K562 (cell line): ENCODE measurements around the gene SNX33. TPM values are rescaled to one million over a fixed set of nuclear protein-coding genes. Genes with fewer than 3 reads are reported as not detected.

Source experiments
- ADNP ChIP-seq: fragments of 200-800 bp; sonication (Bioruptor generic); IDR thresholded peaks from 2 replicates; pipeline ENCODE4 v1.6.1; 2016; ENCODE audit warnings: missing genetic modification characterization, missing compliant biosample characterization
- ATF7 ChIP-seq: fragments of 450-650 bp; IDR thresholded peaks from 2 replicates; pipeline ENCODE4 v1.7.1; 2014; ENCODE audit warnings: mild to moderate bottlenecking, moderate library complexity
- ELF2 ChIP-seq: fragments of 250-450 bp; sonication (Bioruptor Pico); IDR thresholded peaks from 2 replicates; pipeline ENCODE4 v1.5.0; 2021; ENCODE audit warnings: mild to moderate bottlenecking
- ESRRA ChIP-seq: fragments of 450-650 bp; IDR thresholded peaks from 2 replicates; pipeline ENCODE4 v1.6.1; 2014; ENCODE audit warnings: low read depth, mild to moderate bottlenecking, moderate library complexity, borderline replicate concordance
- HDAC2 ChIP-seq: fragments of 450-650 bp; IDR thresholded peaks from 2 replicates; pipeline ENCODE4 v1.6.1; 2016; ENCODE audit warnings: mild to moderate bottlenecking
- HMG20B ChIP-seq: fragments of 250-450 bp; sonication (Bioruptor Pico); IDR thresholded peaks from 2 replicates; pipeline ENCODE4 v1.5.0; 2021; ENCODE audit warnings: mild to moderate bottlenecking
- HMGN3 ChIP-seq: IDR thresholded peaks from 2 replicates; pipeline ENCODE4 v1.6.1; 2011; ENCODE audit warnings: borderline replicate concordance, low read depth, mild to moderate bottlenecking, mixed read lengths, low read length; ENCODE audit not compliant: insufficient read length; ENCODE audit errors: extremely low read depth
- HNRNPL ChIP-seq: fragments of 200-400 bp; formaldehyde crosslinking; IDR thresholded peaks from 2 replicates; pipeline ENCODE4 v1.6.1; 2017; ENCODE audit warnings: low read depth, mild to moderate bottlenecking, low read length
- MEIS2 ChIP-seq: fragments of 450-650 bp; IDR thresholded peaks from 2 replicates; pipeline ENCODE4 v1.6.1; 2014; ENCODE audit warnings: mild to moderate bottlenecking; ENCODE audit not compliant: partially characterized antibody
- NFE2 ChIP-seq: IDR thresholded peaks from 2 replicates; pipeline ENCODE4 v1.6.1; 2014; ENCODE audit warnings: antibody characterized with exemption, low read depth
- NKRF ChIP-seq: fragments of 450-650 bp; IDR thresholded peaks from 2 replicates; pipeline ENCODE4 v1.6.1; 2016; ENCODE audit warnings: borderline replicate concordance
- OTX1 ChIP-seq: fragments of 450-650 bp; formaldehyde crosslinking; IDR thresholded peaks from 2 replicates; pipeline ENCODE4 v1.4.0; 2022; ENCODE audit warnings: mild to moderate bottlenecking
- SMAD1 ChIP-seq: fragments of 150-350 bp; IDR thresholded peaks from 2 replicates; pipeline ENCODE4 v1.6.1; 2014; ENCODE audit warnings: low read length, low read depth; ENCODE audit not compliant: partially characterized antibody
- SPI1 ChIP-seq: IDR thresholded peaks from 2 replicates; pipeline ENCODE4 v1.6.1; 2011; ENCODE audit warnings: low read depth, low read length, control low read depth, borderline replicate concordance
- TAF1 ChIP-seq: IDR thresholded peaks from 2 replicates; pipeline ENCODE4 v1.6.1; 2011; ENCODE audit warnings: mild to moderate bottlenecking, low read length, moderate library complexity; ENCODE audit not compliant: insufficient read depth, control insufficient read depth, severe bottlenecking; ENCODE audit errors: extremely low read depth
- TFE3 ChIP-seq: fragments of 450-650 bp; formaldehyde crosslinking; IDR thresholded peaks from 2 replicates; pipeline ENCODE4 v1.4.0; 2020; ENCODE audit warnings: mild to moderate bottlenecking, mixed read lengths
- UBTF ChIP-seq, 2 experiments: IDR thresholded peaks; 2 replicates each; pipeline ENCODE4 v1.6.1; 2012; ENCODE audit warnings: improper control_type of control experiment in 2 of 2, low read depth in 2 of 2, low read length in 2 of 2, borderline replicate concordance in 1 of 2
- ZBTB7A ChIP-seq: IDR thresholded peaks from 2 replicates; pipeline ENCODE4 v1.6.1; 2011; ENCODE audit warnings: low read depth, mild to moderate bottlenecking, low read length, moderate library complexity, borderline replicate concordance; ENCODE audit not compliant: control insufficient read depth
- ZNF436 ChIP-seq: fragments of 250-450, 450-650 bp; sonication (Bioruptor Pico); formaldehyde crosslinking; IDR thresholded peaks from 2 replicates; pipeline ENCODE4 v1.7.0; 2020; ENCODE audit warnings: mild to moderate bottlenecking
- ZNF655 ChIP-seq: fragments of 250-450 bp; sonication (Bioruptor Pico); IDR thresholded peaks from 2 replicates; pipeline ENCODE4 v1.5.0; 2021
- polyA plus RNA-seq, 8 experiments: library from polyadenylated mRNA; depleted of rRNA in 4 of 8; stranded (reverse) in 5 of 8; unstranded in 3 of 8; fragments of >200 nt; fragmentation: Nextera tagmentation in 2 of 8; fragmentation: Illumina TruSeq in 1 of 8; extraction: Ambion mirVana in 2 of 8; extraction: Trizol in 1 of 8; gene quantifications; 2 replicates each; pipeline versions ENCODE4 v1.2.1 to v1.2.3, GENCODE V29; 2011 to 2014; ENCODE audit warnings: inconsistent platforms in 1 of 8, missing spikeins in 1 of 8
- total RNA-seq, 7 experiments: library from RNA; depleted of rRNA in 6 of 7; stranded (reverse); fragments of >200 nt in 6 of 7; fragmentation: Illumina TruSeq in 2 of 7; extraction: Trizol in 2 of 7; gene quantifications; 2 replicates each; pipeline versions ENCODE4 v1.2.1 to v1.2.3, GENCODE V29; 2011 to 2021; ENCODE audit warnings: low replicate concordance in 1 of 7

SNX33 gene
- total and polyA plus RNA-seq, 9 of the 15 experiments (the other 6 are each of a cell fraction or from before 2014, with no cell fraction given) = 1.4 to 14.1 (median 8.2) TPM

- TF ChIP-seq UBTF (IDR thresholded peaks at IDR 0.05; ENCODE audit: borderline replicate concordance in 1 of 2, low read depth in 2 of 2, low read length in 2 of 2) (peak; percentile 83 to 87; a peak in 2 of 4 replicates), NKRF (no peak), HDAC2 (peak; percentile 15; the same call in 1 of the 2 replicates), SMAD1 (peak; percentile 20), NFE2 (peak; percentile 61; the same call in 1 of the 2 replicates), TAF1 (peak; percentile 75), HMG20B (CRISPR knock-in tag) (0 out of 2 replicates have a peak, but pooled peaks have one; percentile 57), ZBTB7A (peak; percentile 67), ADNP (tag) (peak; percentile 97; the same call in 1 of the 2 replicates), TFE3 (no peak), ELF2 (CRISPR knock-in tag) (peak; percentile 84), ZNF655 (CRISPR knock-in tag) (no peak), MEIS2 (peak; percentile 9), SPI1 (peak; percentile 54; the same call in 1 of the 2 replicates), HNRNPL (0 out of 2 replicates have a peak, but pooled peaks have one; percentile 15), ATF7 (peak; percentile 75), OTX1 (CRISPR knock-in tag) (0 out of 2 replicates have a peak, but pooled peaks have one; percentile 65), HMGN3 (peak; percentile 94), ZNF436 (CRISPR knock-in tag) (no peak), ESRRA (peak; percentile 61)
Measured at GRCh38 chr15:75625542-75626347, 22.0 kb upstream of the SNX33 start, which contains the start of gene SNUPN (continued).
